Stomach (tissue), 9 donors: Measurements from ENCODE around the gene PPP1R9A. TPM values are rescaled to one million over a fixed set of nuclear protein-coding genes. Genes with fewer than 3 reads are reported as not detected.

Experiments used
- DNase-seq, 2 donors: peaks; one replicate each; pipeline versions ENCODE4 v3.0.0 to v3.0.0-alpha.2; 2013 to 2019
- H3K27ac ChIP-seq, 5 donors: fragments of 200-600 bp in 4 of 5; sonication (generic) in 4 of 5; one replicate each; pipeline ENCODE4 v1.5.1; 2013 to 2019; ENCODE audit warnings: mild to moderate bottlenecking in 1 of 5, moderate library complexity in 1 of 5
- H3K27me3 ChIP-seq, 3 donors: fragments of 200-600 bp; sonication (generic); one replicate each; pipeline ENCODE4 v1.5.1; 2017 to 2019; ENCODE audit warnings: mixed run types in 1 of 3
- H3K36me3 ChIP-seq, 4 donors: fragments of 200-600 bp; sonication (generic); 1 replicate in 3 of 4; 2 replicates in 1 of 4; pipeline ENCODE4 v1.5.1; 2016 to 2019
- H3K4me1 ChIP-seq, 4 donors: fragments of 200-600 bp; sonication (generic); one replicate each; pipeline ENCODE4 v1.5.1; 2016 to 2019
- H3K4me3 ChIP-seq, 4 donors: fragments of 200-600 bp; sonication (generic) in 3 of 4; one replicate each; pipeline ENCODE4 v1.5.1; 2016 to 2019; ENCODE audit warnings: mild to moderate bottlenecking in 1 of 4
- H3K9me3 ChIP-seq, 4 donors: fragments of 200-600 bp; sonication (generic); one replicate each; pipeline ENCODE4 v1.5.1; 2016 to 2019
- EP300 ChIP-seq: sonication (generic); formaldehyde crosslinking; IDR thresholded peaks from one replicate; pipeline ENCODE4 v1.6.1; 2017; ENCODE audit warnings: antibody characterized with exemption
- POLR2A ChIP-seq, 4 donors: fragments of 450-650 bp; IDR thresholded peaks; one replicate each; pipeline ENCODE4 v1.6.1; 2016; ENCODE audit warnings: antibody characterized with exemption in 4 of 4, control low read depth in 2 of 4, mild to moderate bottlenecking in 1 of 4, moderate library complexity in 1 of 4
- POLR2AphosphoS5 ChIP-seq, 3 donors: sonication (generic); formaldehyde crosslinking; IDR thresholded peaks; one replicate each; pipeline ENCODE4 v1.6.1; 2016; ENCODE audit warnings: antibody characterized with exemption in 3 of 3
- WGBS, 5 donors: extraction: QIAGEN DNeasy Blood & Tissue Kit in 3 of 5; methylation state at CpG; one replicate each; pipeline versions ENCODE4 v1.1.5 to v1.1.7; 2013 to 2018; 5-methylcytosine and 5-hydroxymethylcytosine counted together
- intact Hi-C: fragments of 100-400 bp; cut with DNase I; formaldehyde crosslinking; loops from one replicate; pipeline ENCODE4 v1.15.1; 2023; ENCODE audit warnings: low total_unique reads
- polyA plus RNA-seq, 3 donors: library from polyadenylated mRNA; stranded (reverse); fragments of 200-250 nt; gene quantifications; one replicate each; pipeline ENCODE4 v1.2.3, GENCODE V29; 2013
- total RNA-seq, 5 donors: library from RNA; depleted of rRNA; stranded (reverse); fragments of >200 nt; gene quantifications; one replicate each; pipeline versions ENCODE4 v1.1.0 to v1.2.3, GENCODE V29; 2014 to 2016
- TF ChIP-seq, protein P1 (sequence below), 7 experiments: fragments of 450-650 bp in 4 of 7; fragments of 200-600 bp in 3 of 7; sonication (generic) in 3 of 7; IDR thresholded peaks; one replicate each; pipeline ENCODE4 v1.5.1; 2016 to 2019; ENCODE audit warnings: antibody characterized with exemption in 7 of 7, control low read depth in 2 of 7, mild to moderate bottlenecking in 1 of 7
- donor health status: healthy with polysubstance abuse.
- donor health status: Bipolar disorder and iron deficiency.
- donor health status: healthy.

Gene PPP1R9A
- total and polyA plus RNA-seq, 8 donors: 1.4 to 37.1 (median 12.5) TPM

DNA sequence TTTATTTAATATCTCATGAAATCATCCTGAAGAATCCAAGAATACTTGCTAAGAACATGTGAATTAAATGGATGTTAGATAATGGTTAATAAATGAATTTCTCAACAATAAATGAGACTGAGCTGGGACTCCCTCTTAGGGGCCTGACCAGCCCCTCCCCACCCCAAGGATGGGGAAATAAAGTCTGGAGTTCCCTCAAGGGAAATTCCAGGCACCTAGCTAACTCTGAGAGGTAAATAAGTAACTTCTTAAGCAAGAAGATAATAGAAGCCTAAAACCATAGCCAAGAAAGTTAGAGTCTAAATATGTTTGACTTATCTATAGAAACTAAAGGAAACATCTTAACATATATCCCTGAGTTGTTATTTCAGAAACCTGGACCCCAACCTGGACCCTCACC lies 32.2 kb upstream of the PPP1R9A start:
- Histone ChIP-seq H3K9me3 (peaks cover 0 to 22% (median 12%) of the 10 kb centered on the region in 4 donors), H3K4me1 (no peaks in the 10 kb centered on the region), H3K27ac (no peak overlapping the region), H3K4me3 (no peak overlapping the region), H3K36me3 (no peaks in the 10 kb centered on the region), H3K27me3 (no peaks in the 10 kb centered on the region)
- no peak for DNase-seq
- intact Hi-C loops: no loop called here
- TF ChIP-seq, protein P1, sequence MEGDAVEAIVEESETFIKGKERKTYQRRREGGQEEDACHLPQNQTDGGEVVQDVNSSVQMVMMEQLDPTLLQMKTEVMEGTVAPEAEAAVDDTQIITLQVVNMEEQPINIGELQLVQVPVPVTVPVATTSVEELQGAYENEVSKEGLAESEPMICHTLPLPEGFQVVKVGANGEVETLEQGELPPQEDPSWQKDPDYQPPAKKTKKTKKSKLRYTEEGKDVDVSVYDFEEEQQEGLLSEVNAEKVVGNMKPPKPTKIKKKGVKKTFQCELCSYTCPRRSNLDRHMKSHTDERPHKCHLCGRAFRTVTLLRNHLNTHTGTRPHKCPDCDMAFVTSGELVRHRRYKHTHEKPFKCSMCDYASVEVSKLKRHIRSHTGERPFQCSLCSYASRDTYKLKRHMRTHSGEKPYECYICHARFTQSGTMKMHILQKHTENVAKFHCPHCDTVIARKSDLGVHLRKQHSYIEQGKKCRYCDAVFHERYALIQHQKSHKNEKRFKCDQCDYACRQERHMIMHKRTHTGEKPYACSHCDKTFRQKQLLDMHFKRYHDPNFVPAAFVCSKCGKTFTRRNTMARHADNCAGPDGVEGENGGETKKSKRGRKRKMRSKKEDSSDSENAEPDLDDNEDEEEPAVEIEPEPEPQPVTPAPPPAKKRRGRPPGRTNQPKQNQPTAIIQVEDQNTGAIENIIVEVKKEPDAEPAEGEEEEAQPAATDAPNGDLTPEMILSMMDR (IDR thresholded peaks at IDR 0.05): no peak
- no peak for TF ChIP-seq EP300
- no peak for TF ChIP-seq POLR2AphosphoS5 (IDR thresholded peaks at IDR 0.05)
- TF ChIP-seq POLR2A (IDR thresholded peaks at IDR 0.05): no peak

DNA sequence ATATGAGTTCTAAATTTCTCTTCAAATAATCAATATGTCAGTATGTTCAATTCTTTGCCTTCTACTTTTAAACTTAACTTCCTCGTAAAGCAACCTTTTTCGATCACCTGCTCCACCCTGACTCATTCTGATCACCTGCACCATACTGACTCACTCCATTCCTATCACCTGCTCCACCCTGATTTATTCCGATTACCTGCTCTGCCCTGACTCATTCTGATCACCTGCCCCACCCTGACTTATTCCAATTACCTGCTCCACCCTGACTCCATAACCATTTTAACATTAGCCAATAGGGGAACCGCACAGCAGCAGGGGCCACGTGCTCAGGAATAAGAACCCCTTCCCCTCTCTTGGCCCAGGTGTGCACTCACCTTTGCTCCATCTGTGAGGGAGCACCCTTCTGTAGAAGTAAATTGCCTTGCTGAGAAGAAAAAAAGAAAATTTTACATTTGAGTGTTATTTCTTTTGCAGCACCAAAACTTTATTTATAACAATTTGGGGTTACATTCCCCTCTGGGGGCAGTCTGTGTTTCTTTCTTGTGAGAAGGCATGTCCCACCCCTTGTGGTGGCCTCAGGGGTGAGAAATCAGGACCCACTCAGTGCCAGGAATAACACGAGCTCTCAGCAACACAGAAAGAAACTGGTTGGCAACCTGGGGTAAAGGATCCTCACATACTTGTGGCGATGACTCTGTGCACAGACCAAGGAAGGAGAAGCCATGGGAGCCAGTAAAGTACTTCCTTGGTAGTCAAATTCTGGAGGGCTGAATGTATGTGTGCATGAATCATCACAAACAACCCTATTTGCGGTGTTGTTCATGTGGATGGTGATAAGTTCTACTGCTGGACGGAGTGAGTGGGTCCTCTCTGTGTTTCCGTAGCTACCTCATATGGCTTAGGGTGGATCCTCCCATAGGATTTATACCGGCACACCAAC lies 29.4 kb upstream of the PPP1R9A start:
- H3K9me3 ChIP-seq: peaks cover 0 to 22% (median 12%) of the 10 kb centered on the region in 4 donors
- WGBS, 5 donors: 80 to 91% (median 82%) methylated on average over 11 of the region's 11 CpGs
- H3K36me3 ChIP-seq: no peaks in the 10 kb centered on the region
- DNase-seq: no peak
- no peak for TF ChIP-seq POLR2AphosphoS5 (IDR thresholded peaks at IDR 0.05)
- TF ChIP-seq, protein P1 (IDR thresholded peaks at IDR 0.05): no peak
- TF ChIP-seq EP300: no peak
- TF ChIP-seq POLR2A (IDR thresholded peaks at IDR 0.05): no peak
- no peaks in the 10 kb centered on the region for H3K4me1 ChIP-seq
- H3K4me3 ChIP-seq: no peak overlapping the region
- H3K27me3 ChIP-seq: no peaks in the 10 kb centered on the region
- no peak overlapping the region for H3K27ac ChIP-seq
- intact Hi-C loops: no loop called here

DNA sequence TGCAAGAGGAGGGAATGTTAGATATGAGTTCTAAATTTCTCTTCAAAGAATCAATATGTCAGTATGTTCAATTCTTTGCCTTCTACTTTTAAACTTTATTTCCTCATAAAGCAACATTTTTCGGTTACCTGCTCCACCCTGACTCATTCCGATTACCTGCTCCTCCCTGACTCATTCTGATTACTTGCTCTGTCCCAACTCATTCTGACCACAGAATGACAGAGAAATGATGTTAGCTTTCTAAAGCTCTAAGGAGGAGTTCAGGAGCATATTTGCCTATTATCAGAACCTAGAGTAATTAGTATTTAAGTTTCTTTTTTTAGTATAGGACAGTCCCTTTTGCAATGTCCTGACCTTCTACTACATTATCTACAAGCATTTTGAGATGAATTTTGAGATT lies 24.5 kb upstream of the PPP1R9A start:
- Histone ChIP-seq H3K4me1 (no peaks in the 10 kb centered on the region), H3K27ac (no peak overlapping the region), H3K27me3 (no peaks in the 10 kb centered on the region), H3K36me3 (no peaks in the 10 kb centered on the region), H3K9me3 (peaks cover 0 to 14% (median 9%) of the 10 kb centered on the region in 4 donors), H3K4me3 (no peak overlapping the region)
- DNase-seq: no peak
- TF ChIP-seq EP300: no peak
- TF ChIP-seq POLR2AphosphoS5 (IDR thresholded peaks at IDR 0.05): no peak
- TF ChIP-seq, protein P1 (IDR thresholded peaks at IDR 0.05): no peak
- no peak for TF ChIP-seq POLR2A (IDR thresholded peaks at IDR 0.05)
- intact Hi-C loops: no loop called here
- 39 to 80% (median 59%) methylated on average over 2 of the region's 2 CpGs for WGBS, 5 donors

DNA sequence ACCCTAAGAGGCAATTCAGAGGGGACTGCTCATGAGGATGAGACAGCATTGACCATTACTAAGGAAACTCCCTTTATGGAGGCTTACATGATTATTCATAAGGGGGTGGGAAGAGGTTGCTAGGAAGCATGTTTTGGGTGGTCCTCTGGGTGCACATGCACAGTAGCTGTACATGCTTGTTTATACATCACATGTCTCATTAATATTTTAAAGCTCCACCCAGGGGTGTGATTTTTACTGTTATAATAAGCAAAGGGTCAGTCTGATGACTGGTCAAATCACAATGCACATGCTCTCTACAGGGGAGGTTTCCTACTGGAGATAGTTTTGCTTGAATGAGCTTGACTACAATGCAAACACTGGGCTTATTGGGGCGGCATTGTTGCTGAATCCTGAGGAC lies 23.8 kb upstream of the PPP1R9A start:
- DNase-seq: no peak
- 79 to 92% (median 83%) methylated on average over 1 of the region's 1 CpG for WGBS, 5 donors
- peaks cover 0 to 7% (median 1%) of the 10 kb centered on the region in 4 donors for H3K9me3 ChIP-seq
- intact Hi-C loops: no loop called here
- H3K27ac ChIP-seq: no peak overlapping the region
- no peak overlapping the region for H3K4me3 ChIP-seq
- no peaks in the 10 kb centered on the region for H3K27me3 ChIP-seq
- TF ChIP-seq POLR2A (IDR thresholded peaks at IDR 0.05) (no peak), POLR2AphosphoS5 (IDR thresholded peaks at IDR 0.05) (no peak), EP300 (no peak)
- TF ChIP-seq, protein P1 (IDR thresholded peaks at IDR 0.05): no peak
- H3K36me3 ChIP-seq: no peaks in the 10 kb centered on the region
- H3K4me1 ChIP-seq: peaks cover 0 to 7% (median 2%) of the 10 kb centered on the region in 4 donors
